ENCODE data around the gene CCIN. TPM values are rescaled to one million over a fixed set of nuclear protein-coding genes. Genes with fewer than 3 reads are reported as not detected.

The CCIN gene
- polyA plus RNA-seq, 2 of the 4 experiments (the other 2 are of a cell fraction) = not detected

DNA sequence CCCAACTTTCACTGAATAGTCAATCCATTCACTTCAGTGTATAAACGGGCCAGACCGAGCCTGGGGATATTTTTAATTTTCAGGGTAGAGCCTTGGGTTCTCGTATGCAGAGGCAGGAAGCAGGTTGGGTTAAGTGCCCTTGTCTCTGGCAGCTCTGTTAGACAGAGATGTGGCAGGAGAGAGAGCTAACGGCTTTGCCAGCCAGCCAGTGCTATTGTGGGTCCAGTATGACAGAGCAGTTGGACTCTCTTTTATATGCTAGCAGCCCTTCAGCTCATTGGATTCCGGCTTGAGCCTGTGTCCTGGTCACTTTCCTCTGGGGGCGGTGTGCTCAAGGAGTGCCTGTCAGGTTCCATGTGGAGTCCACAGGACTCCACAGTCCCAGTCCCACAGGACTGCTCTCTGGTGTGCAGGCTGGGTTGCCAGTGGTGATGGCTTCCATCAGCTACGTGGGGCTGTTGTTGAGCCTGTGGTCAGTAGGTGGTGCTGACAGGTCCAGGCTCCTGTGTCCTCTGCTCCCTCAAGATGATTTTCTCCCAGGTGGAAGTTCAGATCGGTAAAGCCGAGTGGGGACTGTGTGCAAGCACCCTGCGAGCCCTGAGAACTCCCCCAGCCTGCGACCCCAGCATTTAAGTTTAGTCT, 35.8 kb downstream of the CCIN start:
- peak; percentile 54 to 59 for DNase-seq (ENCODE audit: low read depth in 1 of 2, low spot score in 1 of 2)
- 89% methylated on average over 10 of the region's 11 CpGs for WGBS (ENCODE audit: missing lambda C conversion rate)
- Histone ChIP-seq H3K27ac (no peak overlapping the region), H3K4me1 (peaks cover 12% of the 10 kb centered on the region), H3K4me3 (no peak overlapping the region), H3K4me2 (no peak overlapping the region), H3K9me3 (no peaks in the 10 kb centered on the region)
- no peak for FAIRE-seq
- TF ChIP-seq MAFK (IDR thresholded peaks at IDR 0.05; ENCODE audit: partially characterized antibody) (no peak), ZSCAN20 (CRISPR knock-in tag; IDR thresholded peaks at IDR 0.05) (no peak), RAD21 (conservative IDR thresholded peaks at IDR 0.05 in 1 of 2, IDR thresholded peaks at IDR 0.05 in 1 of 2) (peak in 1 of 2 experiments; percentile 34; a peak in 2 of 5 replicates), CTCF (IDR thresholded peaks at IDR 0.05) (peak; percentile 22; the same call in 1 of the 3 replicates), NPAS2 (CRISPR knock-in tag; IDR thresholded peaks at IDR 0.05; ENCODE audit: borderline replicate concordance) (no peak)
- ChIA-PET POLR2A (interaction anchor here (1.0 to 1.6 kb wide), 2 partner anchors 15 to 103 kb away, joined by 3 to 8 read pairs; partner anchors contain the start of gene CLTA), CTCF (interaction anchor here (0.7 to 3.9 kb wide), 12 partner anchors 8 to 197 kb away, joined by 3 to 21 read pairs (median 6); partner anchors contain the start of gene CLTA)
- peak; percentile 93 to 94 for ATAC-seq

DNA sequence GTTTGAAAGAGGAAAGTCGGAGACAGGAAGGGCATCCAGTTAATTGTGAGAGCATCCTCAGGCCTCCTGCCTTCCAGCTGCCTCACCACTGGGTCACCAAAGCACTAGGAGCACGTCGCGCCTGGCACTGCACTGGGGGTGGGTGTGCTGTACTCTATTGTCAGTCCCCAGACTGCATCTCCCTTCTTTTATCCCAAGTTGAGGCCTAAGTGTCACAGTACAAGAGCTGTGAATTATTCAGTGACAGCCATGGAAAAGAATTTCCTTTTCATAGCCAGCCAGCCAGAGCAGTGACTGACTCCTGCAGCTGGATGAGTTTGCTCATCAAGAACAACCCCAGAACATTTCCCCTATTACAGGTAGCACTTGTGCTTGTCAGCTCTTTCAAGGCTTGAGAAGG, 37.8 kb downstream of the CCIN start:
- no peak overlapping the region for H3K4me3 ChIP-seq
- FAIRE-seq (no peak), DNase-seq (ENCODE audit: low read depth in 1 of 2, low spot score in 1 of 2) (no peak), ATAC-seq (no peak)
- peak overlapping the region; percentile 1; the same call in 1 of the 3 replicates for H3K4me2 ChIP-seq
- CTCF ChIA-PET = interaction anchor here (1.0 to 3.9 kb wide), 4 partner anchors 10 to 252 kb away, joined by 3 to 21 read pairs (median 12); partner anchors contain the start of gene CLTA
- H3K9me3 ChIP-seq = no peaks in the 10 kb centered on the region
- TF ChIP-seq GATA3 (IDR thresholded peaks at IDR 0.05; ENCODE audit: borderline replicate concordance) = no peak
- TF ChIP-seq MAX (IDR thresholded peaks at IDR 0.05) = no peak
- no peak for TF ChIP-seq SREBF2 (IDR thresholded peaks at IDR 0.05)
- no peak for TF ChIP-seq JUNB (IDR thresholded peaks at IDR 0.05)
- no peak for TF ChIP-seq REST (IDR thresholded peaks at IDR 0.05)
- TF ChIP-seq CBX2 (IDR thresholded peaks at IDR 0.05; ENCODE audit: borderline replicate concordance, low read depth) = no peak
- no peak for TF ChIP-seq RARB (CRISPR knock-in tag; IDR thresholded peaks at IDR 0.05)
- no peak for TF ChIP-seq RNF2 (IDR thresholded peaks at IDR 0.05; ENCODE audit: borderline replicate concordance, low read depth)
- TF ChIP-seq RFX5 (IDR thresholded peaks at IDR 0.05) = no peak
- TF ChIP-seq ELK1 (IDR thresholded peaks at IDR 0.05; ENCODE audit: low read depth, low read length) = no peak
- no peak for TF ChIP-seq BHLHE40 (IDR thresholded peaks at IDR 0.05; ENCODE audit: low read depth, low read length)
- no peak for TF ChIP-seq HEYL (CRISPR knock-in tag; IDR thresholded peaks at IDR 0.05)
- TF ChIP-seq POLR2AphosphoS2 (conservative IDR thresholded peaks at IDR 0.05; ENCODE audit: low read length) = no peak
- no peak for TF ChIP-seq TP53 (CRISPR knock-in tag; IDR thresholded peaks at IDR 0.05)
- no peak for TF ChIP-seq NFE2L2 (conservative IDR thresholded peaks at IDR 0.05; ENCODE audit: low read length)
- no peak for TF ChIP-seq HOXB13 (CRISPR knock-in tag; IDR thresholded peaks at IDR 0.05; ENCODE audit: low read depth)
- no peak for TF ChIP-seq HOXA7 (CRISPR knock-in tag; IDR thresholded peaks at IDR 0.05)
- no peak for TF ChIP-seq ZC3H11A (IDR thresholded peaks at IDR 0.05)
- TF ChIP-seq SMC3 (IDR thresholded peaks at IDR 0.05) = no peak
- peaks cover 12% of the 10 kb centered on the region for H3K4me1 ChIP-seq
- no peak overlapping the region for H3K27ac ChIP-seq
- WGBS (ENCODE audit: missing lambda C conversion rate) = 94% methylated on average over 4 of the region's 4 CpGs
- POLR2A ChIA-PET = interaction anchor here (1.7 kb wide), 1 partner anchor 16 kb away, joined by 7 read pairs; the partner anchor contains the start of gene CLTA
